Dedifferentiated amniotic fluid mesenchymal stem cell (primary cell): ENCODE data around the gene KCNMA1.

Experiments
- DNase-seq: peaks from one replicate; pipeline ENCODE4 v3.0.0-alpha.2; 2016; ENCODE audit errors: extremely low spot score

Gene KCNMA1

DNA sequence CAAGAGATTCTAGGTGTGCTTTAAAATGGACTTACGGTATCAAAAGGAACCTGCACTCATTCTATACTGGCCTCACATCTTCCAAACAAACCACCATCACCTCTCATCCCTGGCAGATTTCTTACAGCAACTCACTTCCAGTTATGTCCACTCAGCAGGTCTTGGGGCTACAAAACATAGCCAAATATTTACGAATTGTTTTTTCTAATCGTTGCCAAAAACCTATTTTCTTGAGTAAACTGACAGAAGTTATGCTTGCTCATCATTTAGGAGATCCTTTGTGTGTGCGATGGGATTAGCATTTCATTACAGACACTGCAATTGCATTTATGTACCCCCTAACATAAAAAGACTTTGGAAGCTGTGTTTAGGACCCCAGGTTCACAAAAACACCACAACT, 2.7 kb downstream of the KCNMA1 start:
- DNase-seq: no peak

DNA sequence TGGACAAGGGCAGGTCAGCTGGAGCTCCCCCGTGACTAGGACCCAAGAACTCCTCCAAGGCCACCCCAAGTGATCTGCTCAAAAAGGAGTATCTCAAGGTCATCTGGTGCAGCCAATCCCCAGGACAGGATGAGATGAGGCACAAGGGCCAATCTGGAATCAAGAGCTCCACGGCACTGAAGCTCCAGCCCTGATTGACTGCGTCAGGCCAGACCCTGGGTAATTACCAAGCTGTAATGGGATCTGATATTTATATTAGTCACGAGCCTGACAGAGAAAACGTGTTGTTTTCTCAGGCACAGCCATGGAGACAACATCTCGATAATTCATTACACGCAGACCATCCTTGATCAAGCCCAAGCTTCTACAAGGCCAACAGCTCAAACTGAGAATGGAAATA, 4.2 kb downstream of the KCNMA1 start:
- DNase-seq: no peak

DNA sequence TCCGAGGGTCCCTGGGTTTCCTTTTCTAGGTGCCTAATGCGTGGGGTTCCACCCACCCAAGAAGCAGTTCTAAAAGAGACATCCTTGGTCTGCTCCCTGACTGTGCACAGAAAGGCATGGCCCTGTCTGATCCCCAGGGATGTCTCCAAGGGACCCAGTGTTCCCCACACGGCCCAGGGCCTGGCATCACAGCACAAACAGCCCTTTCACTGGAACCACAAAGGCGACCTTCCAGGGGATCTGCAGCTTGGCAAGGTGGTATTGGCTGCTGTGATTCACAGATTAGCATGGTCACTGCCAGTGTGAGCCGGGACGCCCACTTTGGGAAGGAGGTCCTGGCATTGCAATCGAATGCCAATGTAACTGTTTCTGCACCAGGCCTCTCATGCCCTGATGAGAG, 6.4 kb downstream of the KCNMA1 start:
- no peak for DNase-seq

GRCh38 chr10:77630507-77630848, 7.1 kb downstream of the KCNMA1 start:
- DNase-seq: no peak

GRCh38 chr10:77629775-77630506, 7.7 kb downstream of the KCNMA1 start:
- DNase-seq: no peak

- DNase-seq: no peak
Observed at GRCh38 chr10:77628906-77629730, 8.5 kb downstream of the KCNMA1 start.

DNA sequence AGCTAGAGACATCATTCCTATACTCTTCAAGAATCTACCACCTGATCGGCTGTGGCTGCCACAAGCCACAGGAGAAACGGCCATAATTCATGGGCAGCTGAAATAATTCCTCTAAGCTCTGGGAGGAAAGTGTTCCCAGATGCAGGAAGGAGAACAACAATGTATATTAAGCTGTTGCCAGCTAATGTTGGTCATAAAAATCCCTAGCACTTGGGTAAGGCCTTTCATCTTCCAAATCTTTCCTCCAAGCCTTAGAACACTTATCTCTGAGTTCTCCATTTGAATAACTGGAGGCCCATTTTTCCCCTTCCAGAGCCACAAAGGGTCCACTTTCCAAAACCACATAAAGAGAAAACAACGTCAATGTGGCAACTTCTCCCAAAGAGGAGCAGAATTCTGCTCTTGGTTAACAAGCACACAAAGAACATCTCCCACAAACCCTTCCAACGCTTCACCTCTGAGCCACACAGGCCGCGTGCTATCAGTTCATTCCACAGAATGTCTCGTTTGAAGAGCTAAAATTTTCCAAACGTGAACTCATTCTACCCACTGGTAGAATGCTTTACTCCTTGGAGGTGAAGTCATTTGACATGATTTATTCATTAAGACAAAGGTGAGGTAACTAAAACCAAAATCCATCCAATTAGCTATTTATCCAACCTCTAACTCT, 11.2 kb downstream of the KCNMA1 start:
- DNase-seq: no peak

GRCh38 chr10:77625379-77625778, 12.2 kb downstream of the KCNMA1 start:
- DNase-seq: no peak

DNA sequence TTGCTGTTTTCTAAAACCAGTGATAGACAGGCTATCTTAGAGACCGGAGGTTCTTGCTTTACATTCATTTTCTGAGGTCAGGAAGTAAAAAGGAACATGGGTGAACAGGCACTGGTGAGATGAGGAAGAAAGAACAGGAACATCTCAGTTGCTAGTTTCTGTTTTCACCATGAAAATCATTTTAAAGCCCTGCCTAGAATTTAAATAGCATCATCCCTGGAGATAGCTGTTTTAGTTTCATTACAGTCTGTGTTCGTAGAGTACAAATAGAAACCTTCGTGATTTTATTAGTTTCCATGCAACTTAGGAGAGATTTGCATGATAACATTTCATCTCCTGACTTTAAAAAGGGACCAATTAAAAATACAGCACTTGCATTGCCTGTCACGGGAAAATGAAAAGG, 14.7 kb downstream of the KCNMA1 start:
- no peak for DNase-seq

DNA sequence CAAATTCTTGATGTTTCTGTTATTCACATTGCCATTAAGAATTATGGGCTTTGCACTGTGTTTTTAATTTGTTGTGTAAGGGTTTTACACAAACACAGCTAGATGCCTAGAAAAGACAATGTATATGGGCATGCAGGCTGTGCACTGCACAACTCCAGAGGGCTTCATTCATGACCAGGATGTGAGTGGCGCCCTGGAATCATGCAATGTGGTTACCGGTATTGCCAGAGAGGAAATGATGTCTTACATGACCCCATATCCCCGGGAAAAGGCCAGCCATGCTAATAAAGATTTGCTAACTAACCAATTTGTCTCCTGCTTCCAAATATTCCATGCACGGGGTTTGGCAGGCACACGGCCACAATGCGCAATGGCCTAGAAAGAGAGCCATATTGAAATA, 16.9 kb downstream of the KCNMA1 start:
- DNase-seq: no peak

- DNase-seq: no peak
Observed at GRCh38 chr10:77619964-77620703, 17.5 kb downstream of the KCNMA1 start.

DNA sequence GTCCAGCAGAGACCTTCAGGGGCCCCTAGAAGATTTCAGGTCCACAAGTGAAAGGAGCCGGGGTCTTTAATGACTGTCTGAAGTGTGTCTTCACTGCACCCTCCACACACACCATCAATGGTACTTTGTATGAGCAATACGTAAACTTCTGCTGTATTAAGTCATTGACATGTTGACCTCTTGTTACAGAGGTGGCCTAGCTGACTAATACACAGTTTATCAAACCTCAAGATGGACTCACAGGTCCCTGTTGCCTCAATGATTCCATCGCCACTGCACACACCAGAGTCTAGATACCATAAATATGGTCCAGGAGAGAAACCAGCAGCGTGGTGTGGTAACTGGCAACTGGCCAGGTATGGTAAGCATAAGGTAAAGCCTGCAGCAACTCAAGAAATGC, 19.5 kb downstream of the KCNMA1 start:
- DNase-seq: no peak

GRCh38 chr10:77616766-77617165, 20.8 kb downstream of the KCNMA1 start:
- DNase-seq: no peak

- no peak for DNase-seq
Observed at GRCh38 chr10:77614778-77615625, 22.6 kb downstream of the KCNMA1 start.

DNA sequence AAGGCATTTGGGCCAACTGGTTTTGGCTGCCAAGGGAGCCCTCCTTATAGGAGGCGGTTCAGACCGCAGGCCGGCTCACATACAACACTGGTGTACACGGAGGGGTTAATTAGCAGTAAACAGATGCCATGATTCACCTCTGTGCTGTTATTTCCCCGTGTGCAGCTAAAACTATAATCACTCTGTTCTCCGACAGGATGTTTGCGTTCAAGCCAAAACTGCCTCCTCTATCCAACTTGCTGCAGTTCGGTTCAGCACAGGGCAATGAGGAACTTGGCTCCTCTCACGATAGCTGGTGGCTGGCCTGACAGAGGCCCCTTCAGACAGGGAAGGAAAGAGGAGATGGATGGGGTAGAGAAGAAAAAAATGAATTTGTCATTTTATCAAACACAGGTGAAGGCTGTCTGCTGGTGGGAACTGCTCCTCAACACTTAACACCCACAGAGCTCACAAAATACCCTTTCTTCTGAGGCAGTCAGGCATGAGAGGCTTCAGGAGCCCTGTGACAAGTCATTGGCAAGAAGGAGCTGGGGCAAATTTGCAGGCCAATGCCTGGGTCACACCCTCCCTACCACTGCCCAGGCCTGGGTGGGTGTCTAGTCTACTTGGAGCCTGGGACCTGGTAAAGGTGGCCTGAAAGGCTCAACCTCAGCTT, 24.0 kb downstream of the KCNMA1 start:
- no peak for DNase-seq

DNA sequence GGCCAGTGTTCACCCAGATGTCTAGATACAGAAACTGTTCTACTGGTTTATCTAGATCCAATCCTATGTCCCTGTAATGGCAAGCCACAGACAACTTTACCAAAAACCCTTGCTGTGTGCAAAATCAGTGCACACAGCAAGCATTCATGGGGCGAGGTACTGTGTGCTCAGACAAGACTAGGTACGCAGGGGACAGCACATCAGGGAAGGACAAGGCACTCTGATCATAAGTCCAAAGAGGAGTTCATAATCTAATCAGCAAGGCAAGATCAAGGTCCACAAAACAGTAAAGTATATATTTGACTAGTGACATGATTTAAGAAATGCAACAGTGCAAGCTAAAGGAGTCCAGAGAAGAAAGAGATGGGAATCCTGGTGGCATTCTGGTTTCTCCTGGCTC, 25.9 kb downstream of the KCNMA1 start:
- no peak for DNase-seq

GRCh38 chr10:77611221-77611620, 26.4 kb downstream of the KCNMA1 start:
- DNase-seq: no peak

- no peak for DNase-seq
Observed at GRCh38 chr10:77609781-77610272, 27.8 kb downstream of the KCNMA1 start.

DNA sequence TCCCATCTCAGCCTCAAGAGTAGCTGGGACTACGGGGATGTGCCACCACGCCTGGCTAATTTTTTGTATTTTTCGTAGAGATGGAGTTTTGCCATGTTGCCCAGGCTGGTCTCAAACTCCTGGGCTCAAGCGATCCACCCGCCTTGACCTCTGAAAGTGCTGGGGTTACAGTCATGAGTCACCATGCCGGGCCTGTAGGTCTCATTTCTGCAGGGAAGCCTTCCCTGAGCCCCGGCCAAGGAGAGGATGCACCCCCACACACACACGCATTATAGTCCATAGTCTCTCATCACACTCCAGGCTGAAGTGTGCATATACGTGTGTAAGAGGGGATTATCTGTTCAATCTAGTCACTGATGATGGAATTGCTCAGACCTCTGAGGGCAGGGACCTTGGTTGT, 29.3 kb downstream of the KCNMA1 start:
- DNase-seq: no peak

- DNase-seq: no peak
Observed at GRCh38 chr10:77606751-77607150, 30.9 kb downstream of the KCNMA1 start.

DNA sequence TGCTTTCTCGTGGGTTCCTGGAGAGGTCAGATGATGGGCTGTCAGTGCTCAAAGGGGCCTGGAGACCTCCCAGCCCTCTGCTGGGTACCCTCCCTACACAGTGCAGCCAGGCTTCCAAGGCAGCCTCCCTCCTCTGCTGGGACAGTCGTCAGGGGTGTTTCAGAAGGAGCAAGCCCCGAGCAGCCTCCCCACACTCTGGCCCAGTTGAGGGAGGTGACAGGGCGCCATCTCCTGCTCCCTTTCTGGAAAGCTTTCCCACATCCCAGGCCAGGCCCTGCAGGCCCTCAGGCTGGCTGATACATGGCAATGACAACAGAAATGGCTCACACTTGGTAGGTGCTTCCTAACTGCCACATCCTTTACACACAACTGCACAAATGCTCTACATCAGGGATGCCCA, 32.1 kb downstream of the KCNMA1 start:
- no peak for DNase-seq
